Stimulated activated CD8-positive, alpha-beta memory T cell treated with anti-CD3 and anti-CD28 coated beads, Interleukin-4, amount 100 ng/mL, for 48 hours (primary cell): Measurements from ENCODE around the gene PLEK2.
"Not testable (repeated sequence)": the region's sequence is repeated elsewhere in the genome, so short reads cannot be mapped to it uniquely, and the experiment has no call there.

Source experiments
- DNase-seq: peaks from one replicate; pipeline ENCODE4 v3.0.0-alpha.2; 2020

PLEK2 gene

DNA sequence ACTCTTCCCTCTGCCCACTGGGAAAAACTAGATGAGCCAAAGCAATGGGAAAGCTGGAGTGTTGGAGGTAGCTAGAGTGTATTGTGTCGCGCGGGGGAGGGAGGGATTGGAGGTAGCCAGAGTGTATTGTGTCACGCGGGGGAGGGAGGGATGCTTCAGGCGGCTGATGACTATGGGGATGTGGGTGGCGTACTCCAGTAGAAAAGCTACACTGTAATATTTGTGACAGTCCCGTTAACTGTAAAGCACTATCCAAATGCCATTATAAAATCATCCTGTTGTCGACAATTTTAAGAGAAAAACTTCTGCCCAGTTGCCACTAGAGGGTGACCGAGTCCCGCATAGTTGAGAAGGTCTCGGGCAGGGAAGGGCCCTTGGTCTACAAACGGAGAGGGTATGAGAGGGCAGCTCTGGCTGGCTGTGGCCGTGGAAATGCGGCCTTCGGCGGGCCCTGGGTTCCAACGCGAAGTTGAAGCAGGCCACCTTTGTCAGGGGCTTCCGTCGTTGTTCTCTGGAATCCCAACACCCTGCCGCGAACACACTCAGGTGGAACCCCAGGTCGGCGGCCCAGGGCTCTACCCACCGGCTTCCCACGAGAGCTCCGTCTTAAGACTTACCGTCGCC is 15.1 kb upstream of the PLEK2 start:
- peak; percentile 76 for DNase-seq

DNA sequence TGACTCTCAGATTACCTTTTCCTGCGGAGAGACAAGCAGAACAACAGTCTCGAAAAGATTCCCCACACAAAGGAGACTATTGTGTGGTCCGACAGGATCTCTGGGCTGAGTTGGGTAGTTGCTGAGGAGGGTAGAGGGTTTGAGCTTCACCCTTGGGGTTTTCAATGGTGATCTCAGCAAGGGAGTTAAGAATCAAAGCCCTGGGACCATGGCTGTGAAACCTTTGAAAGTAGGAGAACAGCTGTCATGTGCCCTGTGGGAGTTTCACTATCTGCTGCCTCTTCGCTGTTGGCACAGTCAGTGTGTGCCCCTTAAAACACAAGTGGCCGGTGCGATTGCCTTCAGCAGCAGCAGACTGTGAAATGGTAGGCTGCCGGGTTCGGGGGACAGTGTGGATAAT is 14.2 kb upstream of the PLEK2 start:
- no peak for DNase-seq

DNA sequence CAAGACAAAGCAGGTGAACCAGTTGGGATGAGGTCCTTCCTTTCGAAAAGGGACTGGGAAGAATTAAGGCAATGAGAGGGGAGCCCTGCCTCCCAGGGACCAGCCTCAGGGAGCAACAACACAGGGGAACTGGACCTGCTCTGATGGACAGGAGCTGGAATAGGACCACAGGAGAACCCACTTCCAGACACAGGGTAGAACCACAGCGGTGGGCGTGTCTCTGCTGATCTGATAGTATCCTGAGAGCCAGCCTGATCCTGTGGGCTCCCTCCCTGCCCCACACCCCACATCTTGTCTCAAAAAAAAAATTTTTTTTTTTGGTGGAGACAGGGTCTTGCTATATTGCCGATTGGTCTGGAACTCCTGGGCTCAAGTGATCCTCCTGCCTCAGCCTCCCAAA is 13.6 kb upstream of the PLEK2 start:
- no peak for DNase-seq

DNA sequence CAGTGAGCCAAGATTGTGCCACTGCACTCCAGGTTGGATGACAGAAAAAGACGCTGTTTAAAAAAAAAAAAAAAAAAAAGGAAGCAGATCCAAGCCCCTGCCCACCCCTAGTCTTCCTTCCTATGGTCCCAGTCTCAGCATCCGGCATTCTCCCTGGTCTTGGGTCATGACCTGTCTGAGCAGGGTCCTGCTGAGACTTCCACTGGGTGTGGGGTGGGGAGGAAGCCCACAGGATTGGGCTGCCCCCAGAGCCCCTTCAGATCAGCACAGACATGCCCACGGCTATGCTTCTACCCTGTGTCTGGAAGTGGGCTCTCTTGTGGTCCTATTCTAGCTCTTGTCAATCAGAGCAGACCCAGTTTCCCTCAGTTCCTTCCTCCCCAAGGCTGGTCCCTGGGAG is 12.6 kb upstream of the PLEK2 start:
- no peak for DNase-seq

DNA sequence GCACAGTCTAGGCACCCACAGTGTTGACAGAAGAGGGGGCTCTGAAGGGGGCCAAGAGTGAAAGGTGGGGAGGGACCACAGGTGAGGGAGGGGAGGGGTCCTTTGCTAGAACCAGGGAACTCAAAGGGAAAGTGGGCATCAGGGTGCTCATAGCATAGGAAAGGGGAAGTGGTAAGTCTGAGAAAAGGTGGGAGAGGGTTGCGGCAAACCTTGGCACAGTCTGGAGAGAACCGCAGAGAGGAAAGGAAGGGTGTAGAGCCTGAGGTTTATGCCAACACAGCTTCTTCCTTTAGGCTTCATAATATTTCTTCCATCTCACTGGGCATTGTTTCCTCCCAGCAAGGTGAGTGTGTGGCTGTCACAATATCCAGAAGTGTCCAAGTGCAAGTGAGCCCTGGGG is 11.5 kb upstream of the PLEK2 start:
- no peak for DNase-seq

DNA sequence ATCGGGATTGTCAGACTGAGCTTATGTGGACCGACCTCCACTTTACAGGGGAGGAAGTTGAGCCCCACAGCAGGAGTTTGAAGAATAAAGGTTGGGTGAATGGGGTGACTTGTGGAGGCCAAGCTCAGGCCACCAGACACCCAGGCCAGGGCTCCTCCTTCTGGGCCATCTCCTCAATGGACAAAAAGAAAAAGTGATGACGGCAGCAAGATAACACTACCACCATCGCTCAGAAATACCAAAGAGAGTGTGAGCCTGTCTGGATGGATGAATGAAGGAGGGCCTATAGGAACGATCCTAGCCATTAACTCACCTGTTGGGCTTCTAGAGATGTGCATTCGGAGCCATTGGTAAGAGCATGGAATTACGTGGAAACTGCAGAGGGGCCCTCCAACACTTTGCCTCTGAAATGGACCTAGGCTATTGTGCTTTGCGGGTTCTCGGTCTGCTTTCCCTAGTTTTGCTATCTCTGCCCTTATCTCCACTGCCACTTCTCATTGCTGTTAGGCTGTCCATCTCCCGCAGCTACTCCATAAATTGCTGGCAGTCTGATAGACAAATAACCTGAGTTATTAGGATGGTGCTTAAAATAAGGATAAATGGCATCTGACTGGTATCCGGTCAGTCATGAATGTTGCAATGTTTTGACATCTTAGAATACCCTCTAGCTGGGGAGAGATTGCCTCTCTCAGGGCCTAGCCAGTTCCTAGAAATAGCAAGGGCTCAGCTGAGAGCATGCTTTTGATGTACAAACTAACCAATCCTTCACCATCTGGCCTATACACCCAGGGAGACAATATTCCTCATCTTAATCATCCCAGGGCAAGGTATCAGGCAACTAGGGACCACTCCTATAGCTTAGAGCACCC is 9.6 kb upstream of the PLEK2 start:
- no peak for DNase-seq

DNA sequence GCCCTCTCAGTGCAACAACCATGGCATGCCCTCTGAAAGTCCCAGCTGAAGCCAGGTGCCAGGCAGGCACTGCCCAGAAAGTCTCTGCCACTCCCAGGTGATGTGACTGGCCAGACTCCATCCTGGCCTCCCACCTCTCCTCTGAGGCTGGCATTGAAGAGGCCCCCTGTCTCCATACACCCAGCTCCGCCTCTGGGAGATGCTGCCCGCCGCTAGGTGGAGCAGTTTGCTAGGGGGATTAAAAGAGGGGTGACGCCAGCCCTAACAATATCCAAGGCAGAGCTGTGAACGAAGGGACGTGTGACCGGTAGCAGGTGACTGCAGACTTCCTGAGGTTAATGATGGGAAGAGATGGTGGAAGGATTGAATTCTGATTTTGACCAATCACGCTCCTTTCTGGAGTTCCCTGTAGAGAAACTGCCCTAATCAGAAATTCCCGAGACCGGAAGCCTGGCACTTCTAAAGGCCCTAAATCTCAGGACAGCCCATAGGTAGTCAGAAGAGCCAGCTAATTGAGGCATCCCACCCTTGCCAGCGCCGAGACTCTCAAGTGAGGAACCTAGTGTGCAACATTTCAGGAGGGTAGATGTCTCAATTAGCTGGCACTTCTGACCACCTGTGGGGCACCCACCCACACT is 8.3 kb upstream of the PLEK2 start:
- DNase-seq, result peak; percentile 70

DNA sequence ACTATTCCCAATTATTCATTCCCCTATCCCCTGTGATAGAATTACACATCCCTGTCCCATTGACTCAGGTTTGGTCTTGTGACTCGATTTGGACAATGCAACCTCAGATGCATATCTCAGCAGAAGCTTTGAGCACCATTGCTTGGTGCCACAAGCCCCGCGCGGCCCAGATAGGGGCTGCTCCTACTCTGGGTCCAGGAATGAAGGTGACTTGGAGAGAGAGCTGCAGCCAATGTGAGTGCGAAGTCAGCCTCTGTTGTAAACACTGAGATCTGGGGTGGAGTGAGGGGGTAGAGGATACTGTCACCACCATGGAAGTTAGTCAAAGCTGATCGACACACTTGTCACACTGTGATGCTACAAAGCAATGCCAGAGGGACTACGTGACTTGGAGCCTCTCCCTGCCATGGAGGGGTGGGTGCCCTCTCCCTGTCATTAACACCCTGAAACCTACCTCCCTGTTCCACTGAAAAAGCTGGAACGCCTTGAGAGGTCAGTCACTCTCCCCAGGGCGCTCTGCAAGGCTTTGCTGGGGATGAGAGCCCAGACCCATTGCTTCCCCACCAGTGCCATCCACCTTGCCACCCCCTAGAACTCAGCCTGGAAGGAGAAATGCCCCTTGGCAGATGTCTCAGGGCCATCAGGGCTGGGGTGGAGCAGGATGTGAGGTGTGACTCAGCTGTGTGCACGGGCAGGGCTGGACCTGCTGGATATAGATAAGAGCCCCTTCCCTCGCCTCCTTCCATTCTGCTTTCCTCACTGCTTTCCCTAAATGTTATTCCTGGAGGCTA is 6.6 kb upstream of the PLEK2 start:
- no peak for DNase-seq

DNA sequence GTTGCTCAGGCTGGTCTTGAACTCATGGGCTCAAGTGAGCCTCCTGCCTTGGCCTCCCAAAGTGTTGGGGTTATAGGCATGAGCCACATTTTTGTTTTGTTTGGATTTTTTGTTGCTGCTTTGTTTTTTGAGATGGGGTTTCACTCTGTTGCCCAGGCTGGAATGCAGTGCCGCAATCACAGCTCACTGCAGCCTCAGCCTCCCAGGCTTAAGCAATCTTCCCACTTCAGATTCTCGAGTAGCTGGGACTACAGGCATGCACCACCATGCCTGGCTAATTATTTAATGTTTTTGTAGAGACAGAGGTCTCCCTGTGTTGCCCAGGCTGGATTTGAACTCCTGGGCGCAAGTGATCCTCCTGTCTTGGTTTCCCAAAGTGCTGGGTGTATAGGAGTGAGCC is 5.7 kb upstream of the PLEK2 start:
- no peak for DNase-seq

DNA sequence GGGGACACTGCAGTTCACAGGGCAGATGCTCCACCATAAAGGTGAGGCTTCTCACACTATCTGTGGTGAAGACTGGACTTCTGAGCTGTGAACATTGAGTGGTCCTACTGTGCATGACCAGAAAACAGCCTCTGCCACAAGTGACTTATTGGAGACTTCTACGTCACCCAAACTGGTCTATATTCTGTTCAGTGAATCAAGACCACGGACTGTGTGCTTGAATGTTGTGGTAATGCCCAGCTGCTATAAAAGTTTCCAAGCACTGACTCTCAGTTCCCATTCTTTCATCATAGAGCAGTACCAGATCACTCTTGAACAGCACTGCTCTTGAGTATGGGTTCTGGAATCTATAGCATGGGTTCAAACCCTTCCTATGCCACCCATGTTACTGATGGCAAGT is 4.8 kb upstream of the PLEK2 start:
- DNase-seq, result no peak

DNA sequence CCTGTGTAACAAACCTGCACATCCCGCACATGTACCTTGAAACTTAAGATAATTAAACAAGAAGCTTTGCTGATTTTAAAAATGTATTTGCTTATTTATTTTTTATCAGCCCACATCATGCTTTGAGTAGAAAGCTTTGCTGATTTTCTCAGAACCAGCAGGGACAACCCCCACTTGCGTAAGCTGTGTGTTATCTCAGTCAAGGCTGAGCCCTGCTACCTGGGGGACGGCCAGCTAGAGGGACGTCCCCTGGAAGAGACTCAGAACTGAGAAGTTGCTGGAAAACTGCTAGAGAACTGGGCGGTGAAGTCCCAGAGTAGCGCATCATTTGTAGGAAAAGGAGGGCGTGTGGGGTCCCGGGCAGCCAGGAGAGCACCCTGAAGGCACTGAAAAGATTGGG is 4.1 kb upstream of the PLEK2 start:
- no peak for DNase-seq

DNA sequence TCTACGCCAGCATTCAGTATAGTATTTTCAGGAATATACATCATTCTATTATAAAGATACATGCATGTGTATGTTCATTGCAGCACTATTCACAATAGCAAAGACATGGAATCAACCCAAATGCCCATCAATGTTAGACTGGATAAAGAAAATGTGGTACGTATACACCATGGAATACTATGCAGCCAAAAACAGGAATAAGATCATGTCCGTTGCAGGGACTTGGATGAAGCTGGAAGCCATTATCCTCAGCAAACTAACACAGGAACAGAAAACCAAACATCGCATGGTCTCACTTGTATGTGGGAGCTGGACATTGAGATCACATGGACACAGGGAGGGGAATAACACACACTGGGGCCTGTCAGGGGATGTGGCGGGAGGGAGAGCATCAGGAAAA is 3.6 kb upstream of the PLEK2 start:
- DNase-seq, result not testable (repeated sequence)

DNA sequence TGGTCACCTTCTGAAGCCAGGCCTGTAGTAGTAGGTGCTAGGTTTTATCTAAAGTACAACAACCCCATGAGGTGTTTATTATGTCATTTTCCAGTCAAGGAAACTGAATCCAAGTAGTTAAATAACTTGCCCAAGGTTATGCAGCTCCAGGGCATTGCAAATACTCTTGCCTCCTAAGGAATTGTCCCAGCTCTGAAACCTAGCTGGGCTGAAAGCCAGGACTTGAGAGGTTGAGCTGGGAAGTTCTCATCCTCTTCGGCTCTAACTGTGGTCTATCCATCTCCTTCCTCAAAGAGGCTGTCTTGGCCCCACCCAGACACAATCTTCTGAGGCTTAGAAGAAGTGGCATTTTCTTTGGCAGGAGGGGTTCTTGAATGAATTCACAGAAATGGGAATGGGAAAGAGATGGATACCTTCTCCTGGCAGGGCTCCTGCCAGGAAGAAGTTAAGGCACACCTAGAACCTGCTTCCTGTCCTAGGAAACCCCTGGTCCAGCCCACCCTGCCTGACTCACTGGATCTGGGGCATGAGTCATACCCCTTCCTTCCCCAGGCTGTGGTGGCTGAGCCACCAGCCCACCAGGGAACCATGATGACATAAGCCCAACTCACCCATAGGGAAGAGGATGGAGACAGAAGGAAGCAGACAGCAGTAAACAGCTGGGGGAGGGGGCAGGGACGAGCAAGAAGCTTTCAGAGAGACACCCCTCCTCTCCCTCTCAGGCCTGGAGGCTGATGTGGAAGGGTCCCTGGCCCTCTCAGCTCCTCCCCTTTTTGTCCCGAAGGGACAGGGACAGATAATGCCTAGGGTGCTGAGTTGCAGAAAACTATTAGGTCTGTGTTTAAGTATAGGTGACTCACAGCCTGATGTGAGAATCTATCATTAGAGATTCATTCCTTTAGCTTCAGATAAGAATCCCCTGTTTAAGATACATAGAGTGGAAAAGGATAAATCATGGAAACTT is 2.1 kb upstream of the PLEK2 start:
- DNase-seq, result peak; percentile 67

DNA sequence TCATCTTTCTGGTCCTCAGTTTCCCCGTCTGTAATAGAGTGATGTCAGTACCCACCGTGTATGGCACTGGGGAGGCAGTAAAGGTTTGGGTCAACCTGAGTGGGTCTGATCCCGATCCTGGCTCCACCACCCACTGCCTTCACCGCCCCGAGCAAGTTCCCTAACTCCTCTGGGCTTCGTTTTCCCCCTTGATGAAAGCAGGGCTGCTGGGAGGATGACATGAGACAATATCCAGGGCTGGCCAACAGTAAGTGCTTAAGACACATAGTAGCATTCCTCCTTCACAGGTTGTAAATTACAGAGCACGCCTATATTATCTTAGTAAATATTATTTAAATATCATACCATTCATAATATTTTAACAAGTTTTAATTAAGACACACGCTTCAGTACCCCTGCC is 595 bp downstream of the PLEK2 start:
- no peak for DNase-seq

DNA sequence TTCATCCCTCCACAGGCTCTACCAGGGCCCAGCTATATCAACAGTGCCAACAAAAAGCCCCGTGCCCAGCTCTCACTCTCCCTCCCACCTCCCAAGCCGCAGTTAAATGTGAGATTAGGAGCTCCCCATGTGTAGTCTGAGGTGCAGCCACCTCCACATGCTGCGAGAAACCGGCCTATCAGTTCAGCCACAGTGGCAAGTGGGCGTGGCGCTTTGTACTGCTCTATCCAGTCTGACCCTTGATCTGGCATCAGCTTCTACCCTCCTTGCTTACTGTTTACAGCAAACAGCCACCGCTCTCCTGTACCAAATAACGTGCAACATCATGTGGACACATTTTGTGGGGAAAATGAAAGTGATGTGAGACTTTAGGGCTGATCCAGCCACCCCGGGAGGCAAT is 1.7 kb downstream of the PLEK2 start:
- DNase-seq, result no peak

DNA sequence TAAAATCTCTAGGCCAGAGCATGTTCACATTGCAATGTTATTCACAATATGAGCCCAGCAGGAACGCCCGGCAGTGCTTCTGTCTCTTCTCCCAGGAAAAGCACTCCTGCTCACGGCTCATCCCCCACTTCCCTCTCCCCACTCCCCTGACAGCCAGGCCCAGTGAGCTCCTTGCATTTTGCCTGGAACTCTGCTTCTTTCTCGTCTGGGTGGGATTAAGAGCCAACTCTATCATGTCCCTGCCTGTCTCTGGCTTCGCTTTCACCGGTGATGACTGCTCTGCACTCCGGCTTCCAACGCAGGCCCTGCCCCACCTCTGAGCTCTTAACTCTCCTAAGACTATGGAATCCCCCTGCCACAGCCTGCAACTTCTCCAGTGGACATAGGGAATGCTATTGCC is 2.5 kb downstream of the PLEK2 start:
- no peak for DNase-seq

DNA sequence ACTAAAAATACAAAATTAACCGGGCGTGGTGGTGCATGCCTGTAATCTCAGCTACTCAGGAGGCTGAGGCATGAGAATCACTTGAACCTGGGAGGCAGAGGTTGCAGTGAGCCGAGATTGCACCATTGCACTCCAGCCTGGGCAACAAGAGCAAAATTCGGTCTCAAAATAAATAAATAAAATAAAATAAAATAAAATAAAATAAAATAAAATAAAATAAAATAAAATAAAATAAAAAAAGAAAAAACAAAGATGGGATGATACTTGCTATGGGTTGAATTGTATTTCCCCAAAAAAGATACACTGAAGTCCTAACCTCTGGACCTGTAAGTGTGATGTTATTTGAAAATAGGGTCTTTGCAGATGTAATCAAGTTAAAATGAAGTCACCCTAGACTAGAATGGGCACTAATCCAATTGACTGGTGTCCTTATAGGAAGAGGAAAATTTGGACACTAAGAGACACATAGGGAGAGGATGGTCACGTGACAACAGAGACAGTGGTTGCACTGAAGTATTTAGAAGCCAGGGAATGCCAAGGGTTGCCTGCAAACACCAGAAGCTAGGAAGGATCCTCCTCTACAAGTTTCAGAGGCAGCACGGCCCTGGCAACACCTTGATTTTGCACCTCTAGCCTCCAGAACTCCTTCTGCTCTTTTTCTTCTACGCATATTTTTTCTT is 3.7 kb downstream of the PLEK2 start:
- DNase-seq, result not testable (repeated sequence)

DNA sequence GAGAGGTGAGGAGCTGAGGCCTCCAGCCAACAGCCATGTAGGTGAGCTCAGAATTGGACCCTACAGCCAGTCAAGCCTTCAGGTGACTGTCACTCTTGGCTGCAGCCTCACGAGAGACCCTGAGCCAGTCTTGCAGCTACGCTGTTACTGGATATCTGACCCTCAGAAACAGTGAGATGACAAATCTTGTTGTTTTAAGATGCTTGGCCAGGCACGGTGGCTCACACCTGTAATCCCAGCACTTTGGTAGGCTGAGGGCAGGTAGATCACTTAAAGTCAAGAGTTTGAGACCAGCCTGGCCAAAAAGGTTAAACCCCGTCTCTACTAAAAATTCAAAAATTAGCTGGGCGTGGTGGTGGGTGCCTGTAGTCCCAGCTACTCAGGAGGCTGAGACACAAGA is 6.2 kb downstream of the PLEK2 start:
- DNase-seq, result no peak

DNA sequence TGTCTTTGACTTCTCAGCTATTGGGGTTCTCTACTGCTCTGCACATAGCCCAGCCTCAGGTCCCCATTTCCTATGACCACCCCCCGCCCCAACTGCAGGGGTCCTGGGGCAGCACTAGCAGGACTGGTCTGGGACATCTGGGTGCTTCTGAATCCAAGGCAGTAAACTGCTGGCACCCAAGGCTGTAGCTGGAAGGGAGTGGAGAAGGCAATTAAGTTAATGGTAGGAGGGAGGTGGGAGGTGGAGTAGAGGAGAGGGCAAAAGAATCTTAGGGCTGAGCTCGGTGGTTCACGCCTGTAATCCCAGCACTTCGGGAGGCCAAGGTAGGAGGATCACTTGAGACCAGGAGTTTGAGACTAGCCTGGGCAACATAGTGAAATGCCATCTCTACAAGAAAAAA is 11.5 kb downstream of the PLEK2 start:
- no peak for DNase-seq

DNA sequence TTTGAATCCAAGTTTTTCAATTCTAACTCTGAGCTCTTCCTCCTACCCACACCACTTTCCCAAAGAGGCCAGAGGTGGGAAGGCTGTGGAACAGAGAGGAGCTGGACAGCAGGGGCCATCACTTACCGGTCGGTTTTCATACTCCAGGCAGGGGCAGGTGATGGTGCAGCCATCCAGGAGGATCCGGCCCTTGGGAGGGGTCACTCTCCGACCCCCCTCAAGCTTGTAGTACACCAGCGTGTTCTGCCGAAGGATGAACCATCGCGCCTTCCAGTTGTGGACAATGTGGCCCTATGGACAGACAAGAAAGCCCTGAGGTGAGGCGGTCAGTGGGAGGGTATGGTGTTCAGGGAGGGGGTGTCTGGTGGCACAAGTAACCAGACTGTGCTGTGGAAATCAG is 14.4 kb downstream of the PLEK2 start:
- no peak for DNase-seq

DNA sequence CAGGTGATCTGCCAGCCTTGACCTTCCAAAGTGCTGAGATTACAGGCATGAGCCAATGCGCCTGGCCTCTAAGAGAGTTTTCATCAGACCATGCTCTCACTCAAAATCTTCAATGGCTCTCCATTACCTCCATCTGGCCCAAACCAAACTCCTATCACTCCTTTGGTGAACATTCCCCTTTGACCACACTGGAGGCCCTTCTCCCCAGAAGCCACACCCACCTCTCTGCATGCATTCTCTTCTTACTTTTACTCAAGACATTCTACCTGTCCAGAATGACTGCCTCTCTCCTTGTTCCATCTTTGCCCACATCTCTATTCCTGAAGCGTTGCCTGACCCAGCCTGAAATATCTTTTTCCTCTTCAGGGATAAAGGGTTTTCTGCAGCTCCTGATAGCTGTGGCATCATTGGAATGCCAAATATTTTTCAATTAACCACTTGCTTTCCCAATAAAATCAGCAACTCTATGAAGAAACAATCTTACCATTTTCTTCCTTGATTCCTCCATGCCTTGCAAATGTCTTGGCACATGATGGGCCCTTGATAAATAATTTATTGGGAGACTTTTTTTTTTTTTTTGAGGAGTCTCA is 15.5 kb downstream of the PLEK2 start:
- DNase-seq, result no peak
